Neural cell (in vitro differentiated cells): ENCODE measurements around the gene HECW1. TPM values are rescaled to one million over a fixed set of nuclear protein-coding genes. Genes with fewer than 3 reads are reported as not detected.

ENCODE experiments used
- H2AFZ ChIP-seq: fragments of 200-600, 300-800 bp; sonication (generic), shearing (Covaris generic); 2 replicates; pipeline ENCODE4 v1.6.0; 2014; ENCODE audit warnings: low read depth, mild to moderate bottlenecking, antibody characterized with exemption, low read length, moderate library complexity
- H3F3A ChIP-seq: fragments of 200-600 bp; shearing (Covaris generic); 2 replicates; pipeline ENCODE4 v1.6.1; 2016; ENCODE audit warnings: mild to moderate bottlenecking, moderate library complexity, mixed read lengths, antibody characterized with exemption, low read length; ENCODE audit not compliant: insufficient read depth, poor library complexity, severe bottlenecking
- H3K27ac ChIP-seq: fragments of 200-600, 300-800 bp; sonication (generic), shearing (Covaris generic); 2 replicates; pipeline ENCODE4 v1.5.1; 2014; ENCODE audit warnings: mild to moderate bottlenecking, low read length, moderate library complexity
- H3K27me3 ChIP-seq: fragments of 300-800, 200-600 bp; sonication (generic), shearing (Covaris generic); 2 replicates; pipeline ENCODE4 v1.6.0; 2014; ENCODE audit warnings: mild to moderate bottlenecking, low read depth, low read length, moderate library complexity; ENCODE audit not compliant: insufficient read depth
- H3K36me3 ChIP-seq: fragments of 300-800, 200-600 bp; sonication (generic), shearing (Covaris generic); 2 replicates; pipeline ENCODE4 v1.5.1; 2014; ENCODE audit warnings: mild to moderate bottlenecking, antibody characterized with exemption, low read length, moderate library complexity; ENCODE audit not compliant: insufficient read depth
- H3K4me2 ChIP-seq: fragments of 300-800, 200-600 bp; sonication (generic), shearing (Covaris generic); 2 replicates; pipeline ENCODE4 v1.6.0; 2014; ENCODE audit warnings: mild to moderate bottlenecking, low read length
- H3K4me3 ChIP-seq: fragments of 300-800, 200-600 bp; sonication (generic), shearing (Covaris generic); 2 replicates; pipeline ENCODE4 v1.5.1; 2014; ENCODE audit warnings: mild to moderate bottlenecking, low read length, moderate library complexity
- H3K79me2 ChIP-seq: fragments of 200-600 bp; shearing (Covaris generic); replicated peaks from 2 replicates; pipeline ENCODE4 v1.6.0; 2014; ENCODE audit warnings: mild to moderate bottlenecking, low read length, moderate library complexity; ENCODE audit not compliant: insufficient read depth
- H3K9ac ChIP-seq: fragments of 300-800, 200-600 bp; sonication (generic), shearing (Covaris generic); 2 replicates; pipeline ENCODE4 v1.6.1; 2016; ENCODE audit warnings: mild to moderate bottlenecking, low read length, mixed read lengths
- H3K9me2 ChIP-seq: fragments of 200-600 bp; shearing (Covaris generic); 2 replicates; pipeline ENCODE4 v1.6.1; 2016; ENCODE audit warnings: mild to moderate bottlenecking, low read length, mixed read lengths; ENCODE audit not compliant: insufficient read depth
- H3K9me3 ChIP-seq: fragments of 200-600, 300-800 bp; sonication (generic), shearing (Covaris generic); 2 replicates; pipeline ENCODE4 v1.6.1; 2016; ENCODE audit warnings: mild to moderate bottlenecking, mixed run types, low read length, moderate library complexity, mixed read lengths
- H4K20me1 ChIP-seq: fragments of 200-600 bp; shearing (Covaris generic); 2 replicates; pipeline ENCODE4 v1.6.1; 2016; ENCODE audit warnings: mild to moderate bottlenecking, mixed run types; ENCODE audit not compliant: insufficient read depth
- CTCF ChIP-seq: fragments of 450-650 bp; IDR thresholded peaks from 2 replicates; pipeline ENCODE4 v1.5.1; 2014; ENCODE audit warnings: antibody characterized with exemption, mild to moderate bottlenecking, moderate library complexity; ENCODE audit not compliant: poor library complexity, severe bottlenecking
- EP300 ChIP-seq: fragments of 450-650 bp; conservative IDR thresholded peaks from 2 replicates; pipeline ENCODE4 v1.6.1; 2014; ENCODE audit warnings: antibody characterized with exemption, mild to moderate bottlenecking, moderate library complexity; ENCODE audit not compliant: poor library complexity, severe bottlenecking
- EZH2 ChIP-seq: fragments of 200-600, 300-800 bp; shearing (Covaris generic), sonication (generic); IDR thresholded peaks from 2 replicates; pipeline ENCODE4 v1.6.1; 2014; ENCODE audit warnings: antibody characterized with exemption, low read length, borderline replicate concordance, mild to moderate bottlenecking; ENCODE audit not compliant: insufficient read depth, poor library complexity, severe bottlenecking
- MXI1 ChIP-seq: fragments of 450-650 bp; conservative IDR thresholded peaks from 2 replicates; pipeline ENCODE4 v1.6.1; 2014; ENCODE audit warnings: antibody characterized with exemption, mild to moderate bottlenecking; ENCODE audit not compliant: poor library complexity, severe bottlenecking
- POLR2AphosphoS5 ChIP-seq: IDR thresholded peaks from 2 replicates; pipeline ENCODE4 v1.6.1; 2012
- RAD21 ChIP-seq: fragments of 450-650 bp; conservative IDR thresholded peaks from 2 replicates; pipeline ENCODE4 v1.6.1; 2014; ENCODE audit warnings: antibody characterized with exemption, mild to moderate bottlenecking, moderate library complexity
- SMC3 ChIP-seq: fragments of 450-650 bp; conservative IDR thresholded peaks from 2 replicates; pipeline ENCODE4 v1.6.1; 2014; ENCODE audit warnings: antibody characterized with exemption, mild to moderate bottlenecking, moderate library complexity; ENCODE audit not compliant: poor library complexity
- TAF1 ChIP-seq: IDR thresholded peaks from 2 replicates; pipeline ENCODE4 v1.6.1; 2012; ENCODE audit warnings: low read depth
- polyA plus RNA-seq: library from polyadenylated mRNA; depleted of rRNA; stranded (reverse); fragments of >200 nt; gene quantifications from 2 replicates; pipeline ENCODE4 v1.2.3, GENCODE V29; 2014
- TF ChIP-seq, protein P1 (sequence below): IDR thresholded peaks from 2 replicates; pipeline ENCODE4 v1.6.1; 2012; ENCODE audit warnings: borderline replicate concordance

The HECW1 gene
- polyA plus RNA-seq, 1 donor from 2014 or later = 13.8 TPM

- Histone ChIP-seq H4K20me1 (no peaks in the 10 kb centered on the region), H3K9ac (no peak overlapping the region), H3K4me3 (no peak overlapping the region), H3K9me2 (no peaks in the 10 kb centered on the region), H3F3A (no peaks in the 10 kb centered on the region), H3K4me2 (no peak overlapping the region), H3K36me3 (no peaks in the 10 kb centered on the region), H3K27me3 (no peaks in the 10 kb centered on the region), H3K9me3 (no peaks in the 10 kb centered on the region), H3K27ac (no peak overlapping the region), H3K79me2 (no peaks in the 10 kb centered on the region), H2AFZ (no peak overlapping the region)
- no peak for TF ChIP-seq TAF1
- no peak for TF ChIP-seq RAD21
- no peak for TF ChIP-seq SMC3
- TF ChIP-seq POLR2AphosphoS5 = no peak
- TF ChIP-seq MXI1 = no peak
- TF ChIP-seq EZH2 = no peak
- TF ChIP-seq, protein P1, sequence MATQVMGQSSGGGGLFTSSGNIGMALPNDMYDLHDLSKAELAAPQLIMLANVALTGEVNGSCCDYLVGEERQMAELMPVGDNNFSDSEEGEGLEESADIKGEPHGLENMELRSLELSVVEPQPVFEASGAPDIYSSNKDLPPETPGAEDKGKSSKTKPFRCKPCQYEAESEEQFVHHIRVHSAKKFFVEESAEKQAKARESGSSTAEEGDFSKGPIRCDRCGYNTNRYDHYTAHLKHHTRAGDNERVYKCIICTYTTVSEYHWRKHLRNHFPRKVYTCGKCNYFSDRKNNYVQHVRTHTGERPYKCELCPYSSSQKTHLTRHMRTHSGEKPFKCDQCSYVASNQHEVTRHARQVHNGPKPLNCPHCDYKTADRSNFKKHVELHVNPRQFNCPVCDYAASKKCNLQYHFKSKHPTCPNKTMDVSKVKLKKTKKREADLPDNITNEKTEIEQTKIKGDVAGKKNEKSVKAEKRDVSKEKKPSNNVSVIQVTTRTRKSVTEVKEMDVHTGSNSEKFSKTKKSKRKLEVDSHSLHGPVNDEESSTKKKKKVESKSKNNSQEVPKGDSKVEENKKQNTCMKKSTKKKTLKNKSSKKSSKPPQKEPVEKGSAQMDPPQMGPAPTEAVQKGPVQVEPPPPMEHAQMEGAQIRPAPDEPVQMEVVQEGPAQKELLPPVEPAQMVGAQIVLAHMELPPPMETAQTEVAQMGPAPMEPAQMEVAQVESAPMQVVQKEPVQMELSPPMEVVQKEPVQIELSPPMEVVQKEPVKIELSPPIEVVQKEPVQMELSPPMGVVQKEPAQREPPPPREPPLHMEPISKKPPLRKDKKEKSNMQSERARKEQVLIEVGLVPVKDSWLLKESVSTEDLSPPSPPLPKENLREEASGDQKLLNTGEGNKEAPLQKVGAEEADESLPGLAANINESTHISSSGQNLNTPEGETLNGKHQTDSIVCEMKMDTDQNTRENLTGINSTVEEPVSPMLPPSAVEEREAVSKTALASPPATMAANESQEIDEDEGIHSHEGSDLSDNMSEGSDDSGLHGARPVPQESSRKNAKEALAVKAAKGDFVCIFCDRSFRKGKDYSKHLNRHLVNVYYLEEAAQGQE = no peak
- no peak for TF ChIP-seq EP300
- no peak for TF ChIP-seq CTCF
These were observed 52.3 kb downstream of the HECW1 start for GRCh38 chr7:43164757-43165156.

DNA sequence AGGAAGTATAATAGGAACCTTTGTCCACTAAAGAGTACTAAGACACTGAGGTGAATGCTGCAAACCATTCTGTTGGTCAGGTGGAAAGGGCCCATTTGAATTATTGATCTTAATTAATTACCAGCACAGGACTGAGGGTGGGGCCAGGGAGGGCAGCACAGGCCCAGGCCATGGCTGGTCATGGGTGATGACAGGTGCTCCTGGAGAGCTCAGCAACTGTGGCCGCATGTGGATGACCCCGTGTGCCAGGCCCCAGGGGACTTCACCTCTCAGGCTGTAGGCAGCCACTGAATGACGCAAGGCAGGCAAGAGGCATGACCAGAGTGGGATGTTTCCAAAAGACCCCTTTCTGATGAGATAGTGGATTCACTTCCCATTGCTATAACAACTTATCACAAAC lies 54.2 kb downstream of the HECW1 start:
- Histone ChIP-seq H3K36me3 (no peaks in the 10 kb centered on the region), H3K4me3 (no peak overlapping the region), H3K9me2 (no peaks in the 10 kb centered on the region), H3K4me2 (no peak overlapping the region), H3K9ac (no peak overlapping the region), H3F3A (no peaks in the 10 kb centered on the region), H3K27ac (no peak overlapping the region), H4K20me1 (no peaks in the 10 kb centered on the region), H3K27me3 (no peaks in the 10 kb centered on the region), H3K79me2 (no peaks in the 10 kb centered on the region), H2AFZ (no peak overlapping the region), H3K9me3 (no peaks in the 10 kb centered on the region)
- TF ChIP-seq EP300 (no peak), MXI1 (no peak), EZH2 (no peak), CTCF (no peak), RAD21 (no peak)
- TF ChIP-seq, protein P1 = no peak
